ENCODE data around the gene SLC9A9.

The SLC9A9 gene

GRCh38 chr3:143736205-143736997 lies 111.9 kb downstream of the SLC9A9 start:
- no peak for DNase-seq (ENCODE audit: low read depth in 1 of 2, low spot score in 1 of 2)

DNA sequence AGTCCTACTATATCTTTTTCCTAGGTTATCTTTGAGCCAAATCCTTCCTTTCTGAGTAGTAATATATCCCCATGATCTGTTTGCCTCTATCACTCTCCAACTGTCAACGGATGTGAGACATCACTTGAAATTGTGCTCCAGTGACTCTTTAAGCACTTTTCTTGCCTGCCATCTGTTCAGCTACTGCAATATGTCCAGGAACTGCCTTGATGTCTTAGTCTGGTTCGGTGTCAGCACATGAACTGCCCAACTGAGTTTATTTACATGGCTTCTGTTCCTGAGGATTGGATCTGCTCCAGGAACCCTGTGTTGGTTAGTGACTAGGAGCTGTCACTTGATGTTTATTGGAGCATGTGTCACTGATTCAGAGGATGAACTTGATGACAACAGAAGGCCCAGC lies 116.5 kb downstream of the SLC9A9 start:
- TF ChIP-seq CTCF (IDR thresholded peaks at IDR 0.05; ENCODE audit: insufficient read depth, low read length) (no peak), REST (IDR thresholded peaks at IDR 0.05; ENCODE audit: insufficient replicate concordance, low read depth) (no peak), SPI1 (IDR thresholded peaks at IDR 0.05; ENCODE audit: borderline replicate concordance, low read depth) (no peak), GABPA (IDR thresholded peaks at IDR 0.05; ENCODE audit: low read depth) (no peak), POLR2AphosphoS5 (IDR thresholded peaks at IDR 0.05; ENCODE audit: low read depth) (no peak)
- no peaks in the 10 kb centered on the region for H3K27me3 ChIP-seq (ENCODE audit: insufficient read depth, poor library complexity, severe bottlenecking)
- DNase-seq (ENCODE audit: low read depth in 1 of 2, low spot score in 1 of 2) = no peak
- no peak overlapping the region for H3K4me3 ChIP-seq (replicated peaks; ENCODE audit: insufficient read depth, low read length)
- no peak overlapping the region for H3K27ac ChIP-seq (replicated peaks)

More at GRCh38 chr3:143736205-143736997, 111.9 kb downstream of the SLC9A9 start:
- H3K27ac ChIP-seq (replicated peaks) = no peak overlapping the region
- no peak overlapping the region for H3K4me3 ChIP-seq (replicated peaks; ENCODE audit: insufficient read depth, low read length)
- TF ChIP-seq CTCF (IDR thresholded peaks at IDR 0.05; ENCODE audit: insufficient read depth, low read length) (no peak), POLR2AphosphoS5 (IDR thresholded peaks at IDR 0.05; ENCODE audit: low read depth) (no peak), GABPA (IDR thresholded peaks at IDR 0.05; ENCODE audit: low read depth) (no peak), REST (IDR thresholded peaks at IDR 0.05; ENCODE audit: insufficient replicate concordance, low read depth) (no peak), SPI1 (IDR thresholded peaks at IDR 0.05; ENCODE audit: borderline replicate concordance, low read depth) (no peak)
- no peaks in the 10 kb centered on the region for H3K27me3 ChIP-seq (ENCODE audit: insufficient read depth, poor library complexity, severe bottlenecking)

- H3K27ac ChIP-seq (replicated peaks) = no peak overlapping the region
- no peak for DNase-seq (ENCODE audit: low read depth in 1 of 2, low spot score in 1 of 2)
- H3K4me3 ChIP-seq (replicated peaks; ENCODE audit: insufficient read depth, low read length) = no peak overlapping the region
- no peaks in the 10 kb centered on the region for H3K27me3 ChIP-seq (ENCODE audit: insufficient read depth, poor library complexity, severe bottlenecking)
- TF ChIP-seq CTCF (IDR thresholded peaks at IDR 0.05; ENCODE audit: insufficient read depth, low read length) (no peak), GABPA (IDR thresholded peaks at IDR 0.05; ENCODE audit: low read depth) (no peak), POLR2AphosphoS5 (IDR thresholded peaks at IDR 0.05; ENCODE audit: low read depth) (no peak), SPI1 (IDR thresholded peaks at IDR 0.05; ENCODE audit: borderline replicate concordance, low read depth) (no peak), REST (IDR thresholded peaks at IDR 0.05; ENCODE audit: insufficient replicate concordance, low read depth) (no peak)
Measured at GRCh38 chr3:143731320-143731719, 116.9 kb downstream of the SLC9A9 start.

Data from HL-60 (cell line).